ENCODE data around the gene LGALS9. TPM values are rescaled to one million over a fixed set of nuclear protein-coding genes. Genes with fewer than 3 reads are reported as not detected.
"Not testable (repeated sequence)": the region's sequence is repeated elsewhere in the genome, so short reads cannot be mapped to it uniquely, and the experiment has no call there.

The LGALS9 gene
- total and polyA plus RNA-seq, 7 experiments from 2014 or later, result 11.0 to 198 (median 15.0) TPM

GRCh38 chr17:27654654-27655524 lies 23.9 kb downstream of the LGALS9 start:
- Histone ChIP-seq H3K9me3 (ENCODE audit: control insufficient read depth in 2 of 3, low read length in 3 of 3) (no peaks in the 10 kb centered on the region), H3K36me3 (ENCODE audit: control insufficient read depth in 2 of 3, insufficient read depth in 3 of 3, low read length in 3 of 3) (no peaks in the 10 kb centered on the region), H3K4me3 (ENCODE audit: low read length) (no peak overlapping the region), H3K27ac (ENCODE audit: low read depth, low read length) (no peak overlapping the region), H3K4me1 (ENCODE audit: control insufficient read depth in 2 of 2, insufficient read depth in 2 of 2, low read length in 2 of 2) (no peaks in the 10 kb centered on the region), H3K27me3 (ENCODE audit: control insufficient read depth in 2 of 2, insufficient read depth in 2 of 2, low read length in 2 of 2) (no peaks in the 10 kb centered on the region)
- POLR2A ChIA-PET, result no interaction called here
- DNase-seq (peak; percentile 22 to 74 (median 45)), ATAC-seq (peak; percentile 75)
- Mint-ChIP-seq H3K4me3 (peak overlapping the region in 1 of 10 donors; percentile 0), H3K27me3 (peaks cover 0 to 13% (median 0%) of the 10 kb centered on the region in 5 donors), H3K9me3 (peaks cover 0 to 2% (median 0%) of the 10 kb centered on the region in 11 donors), H3K27ac (peak overlapping the region in 1 of 9 donors; percentile 43), H3K36me3 (no peaks in the 10 kb centered on the region), H3K4me1 (peaks cover 3 to 10% (median 8%) of the 10 kb centered on the region in 7 donors)
- intact Hi-C loops (cut with micrococcal nuclease), result loop anchor here (1.0 to 5.0 kb wide), 6 partner anchors 101 to 323 kb away; partner anchors contain the start of gene LYRM9 (in 1 of the 2)
- CTCF ChIA-PET, result interaction anchor here (0.8 to 5.8 kb wide), 8 partner anchors 47 to 228 kb away, joined by 3 to 40 read pairs (median 3); no protein-coding TSS in a partner anchor

- H3K4me3 ChIP-seq (ENCODE audit: low read length); POLR2A ChIA-PET; H3K27ac Mint-ChIP-seq; DNase-seq; H3K36me3 ChIP-seq (ENCODE audit: control insufficient read depth in 2 of 3, insufficient read depth in 3 of 3, low read length in 3 of 3); H3K9me3 ChIP-seq (ENCODE audit: control insufficient read depth in 2 of 3, low read length in 3 of 3); ATAC-seq; H3K27ac ChIP-seq (ENCODE audit: low read depth, low read length); H3K27me3 ChIP-seq (ENCODE audit: control insufficient read depth in 2 of 2, insufficient read depth in 2 of 2, low read length in 2 of 2); H3K9me3 Mint-ChIP-seq; H3K4me3 Mint-ChIP-seq; H3K36me3 Mint-ChIP-seq; H3K4me1 ChIP-seq (ENCODE audit: control insufficient read depth in 2 of 2, insufficient read depth in 2 of 2, low read length in 2 of 2): not testable (repeated sequence)
- intact Hi-C loops (cut with micrococcal nuclease), result loop anchor here in 1 of 2 donors (2.0 kb wide), 1 partner anchor 225 kb away; no protein-coding TSS in a partner anchor
- CTCF ChIA-PET, result interaction anchor here (0.8 kb wide), 1 partner anchor 121 kb away, joined by 3 read pairs; no protein-coding TSS in a partner anchor
- H3K4me1 Mint-ChIP-seq, result peaks cover 3 to 10% (median 8%) of the 10 kb centered on the region in 7 donors
- H3K27me3 Mint-ChIP-seq, result peaks cover 0 to 13% (median 0%) of the 10 kb centered on the region in 5 donors
These were observed 24.6 kb downstream of the LGALS9 start for GRCh38 chr17:27655525-27656111.

GRCh38 chr17:27656620-27657019 lies 25.6 kb downstream of the LGALS9 start:
- H3K4me3 Mint-ChIP-seq; ATAC-seq; H3K9me3 ChIP-seq (ENCODE audit: control insufficient read depth in 2 of 3, low read length in 3 of 3); H3K4me1 Mint-ChIP-seq; H3K27ac ChIP-seq (ENCODE audit: low read depth, low read length); intact Hi-C loops (cut with micrococcal nuclease); H3K27me3 ChIP-seq (ENCODE audit: control insufficient read depth in 2 of 2, insufficient read depth in 2 of 2, low read length in 2 of 2); H3K9me3 Mint-ChIP-seq; H3K4me3 ChIP-seq (ENCODE audit: low read length); H3K36me3 Mint-ChIP-seq; H3K36me3 ChIP-seq (ENCODE audit: control insufficient read depth in 2 of 3, insufficient read depth in 3 of 3, low read length in 3 of 3); POLR2A ChIA-PET; H3K4me1 ChIP-seq (ENCODE audit: control insufficient read depth in 2 of 2, insufficient read depth in 2 of 2, low read length in 2 of 2); DNase-seq; H3K27ac Mint-ChIP-seq: not testable (repeated sequence)
- H3K27me3 Mint-ChIP-seq, result peaks cover 0 to 13% (median 0%) of the 10 kb centered on the region in 5 donors
- CTCF ChIA-PET, result interaction anchor here (1.4 kb wide), 1 partner anchor 9 kb away, joined by 4 read pairs; no protein-coding TSS in a partner anchor

- no peak overlapping the region for H3K4me3 Mint-ChIP-seq
- peaks cover 0 to 7% (median 5%) of the 10 kb centered on the region in 7 donors for H3K4me1 Mint-ChIP-seq
- Histone ChIP-seq H3K27me3 (ENCODE audit: control insufficient read depth in 2 of 2, insufficient read depth in 2 of 2, low read length in 2 of 2) (no peaks in the 10 kb centered on the region), H3K27ac (ENCODE audit: low read depth, low read length) (no peak overlapping the region), H3K36me3 (ENCODE audit: control insufficient read depth in 2 of 3, insufficient read depth in 3 of 3, low read length in 3 of 3) (no peaks in the 10 kb centered on the region), H3K4me3 (ENCODE audit: low read length) (no peak overlapping the region), H3K9me3 (ENCODE audit: control insufficient read depth in 2 of 3, low read length in 3 of 3) (no peaks in the 10 kb centered on the region), H3K4me1 (ENCODE audit: control insufficient read depth in 2 of 2, insufficient read depth in 2 of 2, low read length in 2 of 2) (no peaks in the 10 kb centered on the region)
- peaks cover 0 to 13% (median 0%) of the 10 kb centered on the region in 5 donors for H3K27me3 Mint-ChIP-seq
- CTCF ChIA-PET, result interaction anchor here (1.0 to 1.4 kb wide), 2 partner anchors 10 to 55 kb away, joined by 4 read pairs; no protein-coding TSS in a partner anchor
- H3K36me3 Mint-ChIP-seq, result no peaks in the 10 kb centered on the region
- no peaks in the 10 kb centered on the region for H3K9me3 Mint-ChIP-seq
- H3K27ac Mint-ChIP-seq, result no peak overlapping the region
- intact Hi-C loops (cut with micrococcal nuclease), result no loop called here
- POLR2A ChIA-PET, result no interaction called here
- no peak for DNase-seq
- no peak for ATAC-seq
These were observed 26.6 kb downstream of the LGALS9 start for GRCh38 chr17:27657620-27658019.

- ATAC-seq (no peak), DNase-seq (no peak)
- Histone ChIP-seq H3K27ac (ENCODE audit: low read depth, low read length) (no peak overlapping the region), H3K27me3 (ENCODE audit: control insufficient read depth in 2 of 2, insufficient read depth in 2 of 2, low read length in 2 of 2) (no peaks in the 10 kb centered on the region), H3K36me3 (ENCODE audit: control insufficient read depth in 2 of 3, insufficient read depth in 3 of 3, low read length in 3 of 3) (no peaks in the 10 kb centered on the region), H3K9me3 (ENCODE audit: control insufficient read depth in 2 of 3, low read length in 3 of 3) (no peaks in the 10 kb centered on the region), H3K4me3 (ENCODE audit: low read length) (no peak overlapping the region), H3K4me1 (ENCODE audit: control insufficient read depth in 2 of 2, insufficient read depth in 2 of 2, low read length in 2 of 2) (no peaks in the 10 kb centered on the region)
- Mint-ChIP-seq H3K9me3 (no peaks in the 10 kb centered on the region), H3K4me1 (peaks cover 0 to 3% (median 2%) of the 10 kb centered on the region in 7 donors), H3K27ac (no peak overlapping the region), H3K36me3 (no peaks in the 10 kb centered on the region), H3K27me3 (peaks cover 0 to 10% (median 0%) of the 10 kb centered on the region in 5 donors), H3K4me3 (no peak overlapping the region)
- intact Hi-C loops (cut with micrococcal nuclease), result no loop called here
- CTCF ChIA-PET, result interaction anchor here (1.1 kb wide), 1 partner anchor 9 kb away, joined by 3 read pairs; no protein-coding TSS in a partner anchor
- POLR2A ChIA-PET, result no interaction called here
These were observed 28.7 kb downstream of the LGALS9 start for GRCh38 chr17:27659683-27660082.

GRCh38 chr17:27660436-27660835 lies 29.4 kb downstream of the LGALS9 start:
- H3K4me1 ChIP-seq (ENCODE audit: control insufficient read depth in 2 of 2, insufficient read depth in 2 of 2, low read length in 2 of 2), result no peaks in the 10 kb centered on the region
- Mint-ChIP-seq H3K27ac (no peak overlapping the region), H3K36me3 (no peaks in the 10 kb centered on the region), H3K9me3 (no peaks in the 10 kb centered on the region), H3K4me3 (no peak overlapping the region), H3K27me3 (peaks cover 0 to 7% (median 0%) of the 10 kb centered on the region in 5 donors), H3K4me1 (no peaks in the 10 kb centered on the region)
- no peaks in the 10 kb centered on the region for H3K36me3 ChIP-seq (ENCODE audit: control insufficient read depth in 2 of 3, insufficient read depth in 3 of 3, low read length in 3 of 3)
- no peaks in the 10 kb centered on the region for H3K27me3 ChIP-seq (ENCODE audit: control insufficient read depth in 2 of 2, insufficient read depth in 2 of 2, low read length in 2 of 2)
- CTCF ChIA-PET, result interaction anchor here (1.1 kb wide), 1 partner anchor 10 kb away, joined by 3 read pairs; no protein-coding TSS in a partner anchor
- POLR2A ChIA-PET, result no interaction called here
- H3K27ac ChIP-seq (ENCODE audit: low read depth, low read length), result no peak overlapping the region
- H3K9me3 ChIP-seq (ENCODE audit: control insufficient read depth in 2 of 3, low read length in 3 of 3), result no peaks in the 10 kb centered on the region
- ATAC-seq, result no peak
- DNase-seq, result no peak
- intact Hi-C loops (cut with micrococcal nuclease), result no loop called here
- no peak overlapping the region for H3K4me3 ChIP-seq (ENCODE audit: low read length)
